LoVo (cell line): ENCODE measurements around the gene TRPM2.

Experiments used
- DNase-seq: peaks from one replicate; pipeline ENCODE4 v3.0.0-alpha.2; 2016; ENCODE audit warnings: low spot score

The TRPM2 gene

GRCh38 chr21:44322621-44323325 lies 30.6 kb upstream of the TRPM2 start:
- DNase-seq: no peak

- no peak for DNase-seq
These were observed 29.8 kb upstream of the TRPM2 start for GRCh38 chr21:44323591-44323990.

- no peak for DNase-seq
These were observed 29.1 kb upstream of the TRPM2 start for GRCh38 chr21:44324106-44324853.

GRCh38 chr21:44324854-44325107 lies 28.6 kb upstream of the TRPM2 start:
- DNase-seq: no peak

GRCh38 chr21:44325386-44326271 lies 27.8 kb upstream of the TRPM2 start:
- DNase-seq: no peak

- no peak for DNase-seq
These were observed 27.2 kb upstream of the TRPM2 start for GRCh38 chr21:44326272-44326647.

- DNase-seq: no peak
These were observed 26.5 kb upstream of the TRPM2 start for GRCh38 chr21:44326716-44327602.

- no peak for DNase-seq
These were observed 25.8 kb upstream of the TRPM2 start for GRCh38 chr21:44327603-44327974.

- DNase-seq: no peak
These were observed 25.1 kb upstream of the TRPM2 start for GRCh38 chr21:44328242-44328895.

- DNase-seq: no peak
These were observed 24.1 kb upstream of the TRPM2 start for GRCh38 chr21:44329086-44329889.

- no peak for DNase-seq
These were observed 23.3 kb upstream of the TRPM2 start for GRCh38 chr21:44329971-44330681.

GRCh38 chr21:44330698-44331097 lies 22.7 kb upstream of the TRPM2 start:
- DNase-seq: no peak

GRCh38 chr21:44331209-44331608 lies 22.2 kb upstream of the TRPM2 start:
- DNase-seq: no peak

GRCh38 chr21:44331650-44332307 lies 21.6 kb upstream of the TRPM2 start:
- DNase-seq: no peak

GRCh38 chr21:44332383-44332782 lies 21.0 kb upstream of the TRPM2 start:
- DNase-seq: no peak

- DNase-seq: no peak
These were observed 20.5 kb upstream of the TRPM2 start for GRCh38 chr21:44332965-44333364.

- no peak for DNase-seq
These were observed 19.7 kb upstream of the TRPM2 start for GRCh38 chr21:44333509-44334328.

- DNase-seq: no peak
These were observed 18.9 kb upstream of the TRPM2 start for GRCh38 chr21:44334329-44335030.
